GM12873 (cell line): ENCODE results near the gene RHAG.

Source experiments
- CTCF ChIP-seq: IDR thresholded peaks from 2 replicates; pipeline ENCODE4 v1.5.1; 2012; ENCODE audit warnings: low read depth, mild to moderate bottlenecking, moderate library complexity, low read length, control low read depth; ENCODE audit not compliant: insufficient read depth; ENCODE audit errors: missing control alignments

Gene RHAG

GRCh38 chr6:49636713-49637349 lies at the start of gene RHAG:
RHAG (minus strand) TSS chr6:49636839; CDS start chr6:49636812, 27 bp downstream.
- no peak for TF ChIP-seq CTCF

GRCh38 chr6:49676671-49677281 lies 40.1 kb upstream of the RHAG start:
- no peak for TF ChIP-seq CTCF

GRCh38 chr6:49675816-49676215 lies 39.2 kb upstream of the RHAG start:
- no peak for TF ChIP-seq CTCF

- no peak for TF ChIP-seq CTCF
These were observed 31.5 kb upstream of the RHAG start for GRCh38 chr6:49668083-49668511.

GRCh38 chr6:49666930-49667757 lies 30.5 kb upstream of the RHAG start:
- no peak for TF ChIP-seq CTCF

GRCh38 chr6:49666480-49666879 lies 29.8 kb upstream of the RHAG start:
- TF ChIP-seq CTCF = no peak

- TF ChIP-seq CTCF = no peak
These were observed 28.2 kb upstream of the RHAG start for GRCh38 chr6:49664817-49665216.
